Caco-2 (cell line): Measurements from ENCODE around the gene COL4A2. TPM values are rescaled to one million over a fixed set of nuclear protein-coding genes. Genes with fewer than 3 reads are reported as not detected.

ENCODE experiments used
- BruUV-seq: library from RNA; stranded (reverse); fragments of 400-500 nt; replicated peaks from 2 replicates; lab custom pipeline; 2021; lab: Mats Ljungman, UMichigan
- CTCF ChIA-PET: fragments of 300-600 bp; sonication (Branson Sonifier 250); formaldehyde crosslinking; loops from one replicate; lab custom pipeline; 2022; ENCODE audit warnings: antibody characterized with exemption; lab: Charles Lee
- POLR2A ChIA-PET: fragments of 300-600 bp; sonication (Branson Sonifier 250); formaldehyde crosslinking; loops from one replicate; lab custom pipeline; 2022; ENCODE audit warnings: antibody characterized with exemption; lab: Charles Lee
- DNase-seq, 2 experiments: peaks; one replicate each; pipeline versions ENCODE4 v3.0.0 to v3.0.0-alpha.2; 2020 to 2022
- H3K27me3 ChIP-seq: replicated peaks from 2 replicates; pipeline ENCODE4 v1.6.0; 2011; ENCODE audit warnings: low read length; ENCODE audit not compliant: control insufficient read depth, insufficient read depth
- H3K36me3 ChIP-seq: 2 replicates; pipeline ENCODE4 v1.5.1; 2011; ENCODE audit warnings: low read length; ENCODE audit not compliant: control insufficient read depth, insufficient read depth
- H3K4me1 ChIP-seq: fragments of 250-450 bp; sonication (Bioruptor Pico); 2 replicates; pipeline ENCODE4 v1.5.1; 2020; ENCODE audit warnings: mild to moderate bottlenecking
- H3K4me3 ChIP-seq: 2 replicates; pipeline ENCODE4 v1.5.1; 2011; ENCODE audit warnings: low read depth, mild to moderate bottlenecking, control low read depth, low read length
- H3K9me3 ChIP-seq: fragments of 250-450 bp; sonication (Bioruptor Pico); 2 replicates; pipeline ENCODE4 v1.5.1; 2020; ENCODE audit warnings: mild to moderate bottlenecking, moderate library complexity
- H3K27ac Mint-ChIP-seq: one replicate; pipeline ENCODE4 v1.8.0; 2022; ENCODE audit warnings: mixed read lengths; ENCODE audit not compliant: unreplicated experiment
- H3K27me3 Mint-ChIP-seq: one replicate; pipeline ENCODE4 v1.8.0; 2022; ENCODE audit warnings: mixed read lengths; ENCODE audit not compliant: insufficient read depth, unreplicated experiment
- H3K36me3 Mint-ChIP-seq: one replicate; pipeline ENCODE4 v1.8.0; 2022; ENCODE audit warnings: mild to moderate bottlenecking, mixed read lengths; ENCODE audit not compliant: insufficient read depth, unreplicated experiment
- H3K4me1 Mint-ChIP-seq: one replicate; pipeline ENCODE4 v1.8.0; 2022; ENCODE audit warnings: low read depth, mixed read lengths; ENCODE audit not compliant: unreplicated experiment
- H3K4me3 Mint-ChIP-seq: one replicate; pipeline ENCODE4 v1.8.0; 2022; ENCODE audit warnings: mild to moderate bottlenecking, moderate library complexity, mixed read lengths; ENCODE audit not compliant: unreplicated experiment
- H3K9me3 Mint-ChIP-seq: one replicate; pipeline ENCODE4 v1.8.0; 2022; ENCODE audit warnings: mixed read lengths; ENCODE audit not compliant: unreplicated experiment
- CTCF ChIP-seq, 2 experiments: fragments of 200-600 bp in 1 of 2; IDR thresholded peaks; 1 replicate in 1 of 2; 2 replicates in 1 of 2; pipeline versions ENCODE4 v1.5.1 to v1.8.0; 2011 to 2022; ENCODE audit warnings: antibody characterized with exemption in 1 of 2, control low read depth in 1 of 2, inconsistent platforms in 1 of 2, low read depth in 1 of 2, low read length in 1 of 2, mild to moderate bottlenecking in 1 of 2, moderate library complexity in 1 of 2; ENCODE audit not compliant: insufficient read depth in 1 of 2, severe bottlenecking in 1 of 2, unreplicated experiment in 1 of 2
- intact Hi-C: fragments of 100-400 bp; cut with micrococcal nuclease; formaldehyde crosslinking; loops from one replicate; pipeline ENCODE4 v1.10.0; 2022; ENCODE audit not compliant: unreplicated experiment
- total RNA-seq: library from RNA; stranded (reverse); gene quantifications from 2 replicates; pipeline ENCODE4 v1.2.3, GENCODE V29; 2022

The COL4A2 gene
- total RNA-seq, 1 experiment from 2014 or later, result 19.2 TPM

DNA sequence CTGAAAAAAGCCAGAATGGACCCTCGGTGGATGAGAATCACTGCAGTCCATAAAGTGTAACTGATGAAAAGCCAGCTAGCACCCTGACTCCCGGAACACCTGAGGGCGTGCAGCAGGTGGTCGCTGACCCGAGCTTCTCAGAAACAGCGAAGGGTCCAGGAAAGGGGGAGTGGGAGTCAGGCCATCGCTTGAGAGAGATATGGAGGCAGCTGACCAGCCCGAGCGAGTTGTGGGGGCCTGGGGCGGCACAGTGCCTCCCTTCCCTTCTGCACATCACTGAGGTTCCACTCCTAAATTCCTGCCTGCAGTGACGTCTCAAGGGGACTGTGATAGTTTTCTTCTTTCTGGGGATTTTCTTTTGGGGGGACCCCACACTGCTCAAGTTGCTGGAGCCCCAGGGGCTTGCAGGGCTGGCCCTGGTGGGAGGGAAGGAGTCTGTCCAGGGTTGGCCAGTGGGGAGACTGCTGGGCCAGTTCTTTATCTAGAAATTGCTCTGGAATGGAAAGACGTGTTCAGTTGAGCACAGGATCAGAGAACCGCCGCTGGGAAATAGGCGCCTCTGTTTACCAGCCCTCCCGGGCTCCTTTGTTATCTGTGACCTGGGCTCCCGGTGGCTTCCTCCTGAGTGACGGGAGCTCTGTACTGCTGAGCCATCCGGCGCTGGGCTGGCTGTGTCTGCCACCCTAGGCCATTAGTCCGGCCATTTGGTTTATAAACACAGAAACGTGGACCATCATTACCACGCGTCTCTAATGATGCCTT, 183.1 kb downstream of the COL4A2 start:
- Histone ChIP-seq H3K27me3 (no peaks in the 10 kb centered on the region), H3K4me3 (no peak overlapping the region), H3K4me1 (peaks cover 35% of the 10 kb centered on the region), H3K36me3 (no peaks in the 10 kb centered on the region), H3K9me3 (no peaks in the 10 kb centered on the region)
- Mint-ChIP-seq H3K4me3 (no peak overlapping the region), H3K27ac (peak overlapping the region; percentile 63), H3K9me3 (no peaks in the 10 kb centered on the region), H3K27me3 (no peaks in the 10 kb centered on the region), H3K36me3 (peaks cover 14% of the 10 kb centered on the region), H3K4me1 (peaks cover 18% of the 10 kb centered on the region)
- no TSS peak for BruUV-seq
- DNase-seq, result no peak
- intact Hi-C loops, result no loop called here
- CTCF ChIA-PET, result interaction anchor here (0.7 to 1.5 kb wide), 2 partner anchors 34 to 37 kb away, joined by 3 to 4 read pairs; no protein-coding TSS in a partner anchor
- POLR2A ChIA-PET, result no interaction called here
- no peak for TF ChIP-seq CTCF (IDR thresholded peaks at IDR 0.05; ENCODE audit: insufficient read depth in 1 of 2, low read depth in 1 of 2, low read length in 1 of 2, severe bottlenecking in 1 of 2, unreplicated experiment in 1 of 2)

GRCh38 chr13:110491869-110492678, 185.0 kb downstream of the COL4A2 start:
- Mint-ChIP-seq H3K4me3 (no peak overlapping the region), H3K9me3 (no peaks in the 10 kb centered on the region), H3K27ac (no peak overlapping the region), H3K4me1 (peaks cover 11% of the 10 kb centered on the region), H3K36me3 (no peaks in the 10 kb centered on the region), H3K27me3 (no peaks in the 10 kb centered on the region)
- TF ChIP-seq CTCF (IDR thresholded peaks at IDR 0.05; ENCODE audit: insufficient read depth in 1 of 2, low read depth in 1 of 2, low read length in 1 of 2, severe bottlenecking in 1 of 2, unreplicated experiment in 1 of 2), result no peak
- Histone ChIP-seq H3K9me3 (no peaks in the 10 kb centered on the region), H3K36me3 (no peaks in the 10 kb centered on the region), H3K4me1 (peaks cover 18% of the 10 kb centered on the region), H3K27me3 (no peaks in the 10 kb centered on the region), H3K4me3 (no peak overlapping the region)
- intact Hi-C loops, result no loop called here
- ChIA-PET POLR2A (no interaction called here), CTCF (no interaction called here)
- no TSS peak for BruUV-seq
- DNase-seq, result no peak

GRCh38 chr13:110492679-110493593, 185.9 kb downstream of the COL4A2 start:
- ChIA-PET POLR2A (no interaction called here), CTCF (no interaction called here)
- H3K27me3 ChIP-seq, result no peaks in the 10 kb centered on the region
- intact Hi-C loops, result no loop called here
- peaks cover 11% of the 10 kb centered on the region for H3K4me1 Mint-ChIP-seq
- no TSS peak for BruUV-seq
- H3K36me3 ChIP-seq, result no peaks in the 10 kb centered on the region
- no peaks in the 10 kb centered on the region for H3K27me3 Mint-ChIP-seq
- H3K4me3 Mint-ChIP-seq, result no peak overlapping the region
- no peak for TF ChIP-seq CTCF (IDR thresholded peaks at IDR 0.05; ENCODE audit: insufficient read depth in 1 of 2, low read depth in 1 of 2, low read length in 1 of 2, severe bottlenecking in 1 of 2, unreplicated experiment in 1 of 2)
- no peak overlapping the region for H3K27ac Mint-ChIP-seq
- H3K9me3 Mint-ChIP-seq, result no peaks in the 10 kb centered on the region
- no peaks in the 10 kb centered on the region for H3K9me3 ChIP-seq
- no peak overlapping the region for H3K4me3 ChIP-seq
- no peak for DNase-seq
- H3K4me1 ChIP-seq, result 0 out of 2 replicates have a peak, but pooled peaks cover 11% of the 10 kb centered on the region
- no peaks in the 10 kb centered on the region for H3K36me3 Mint-ChIP-seq
